ENCODE data around the gene SLC35E2B.
"Not testable (repeated sequence)": the region's sequence is repeated elsewhere in the genome, so short reads cannot be mapped to it uniquely, and the experiment has no call there.

DNA sequence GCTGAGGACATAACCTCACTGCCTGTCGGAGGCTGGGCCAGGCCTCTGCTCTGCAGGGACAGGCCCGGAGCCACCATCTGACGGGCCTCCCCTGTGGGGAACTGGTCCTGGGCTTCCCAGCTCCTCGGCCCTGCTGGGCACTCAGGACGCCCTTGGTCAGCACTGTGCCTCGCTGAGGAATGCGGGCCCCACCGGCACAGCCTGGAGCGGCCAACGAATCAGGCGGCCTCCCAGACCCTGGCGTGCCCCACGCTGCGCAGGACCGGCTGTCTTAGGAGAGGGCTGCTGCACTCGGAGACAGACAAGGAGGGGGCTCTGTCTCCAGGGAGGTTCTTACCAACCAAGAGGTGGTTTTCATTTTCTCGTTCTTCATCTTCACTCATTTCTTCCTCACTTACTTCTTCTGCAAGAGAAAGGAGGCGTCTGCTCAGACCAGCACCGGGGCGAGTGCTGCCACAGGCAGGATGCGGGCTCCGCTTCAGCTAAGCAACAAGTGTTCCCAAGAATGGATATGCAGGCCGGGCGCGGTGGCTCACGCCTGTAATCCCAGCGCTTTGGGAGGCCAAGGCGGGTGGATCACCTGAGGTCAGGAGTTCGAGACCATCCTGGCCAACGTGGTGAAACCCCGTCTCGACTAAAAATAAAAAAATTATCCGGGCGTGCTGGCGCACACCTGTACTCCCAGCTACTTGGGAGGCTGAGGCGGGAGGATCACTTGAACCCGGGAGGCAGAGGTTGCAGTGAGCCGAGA lies 51.7 kb downstream of the SLC35E2B start:
- not testable (repeated sequence) for TF ChIP-seq EZH2 (IDR thresholded peaks at IDR 0.05); POLR2AphosphoS5 (IDR thresholded peaks at IDR 0.05; ENCODE audit: borderline replicate concordance, low read depth, low read length)

Measured in SK-N-MC (cell line).